Glutamatergic neuron (in vitro differentiated cells): ENCODE data around the gene KRT71. TPM values are rescaled to one million over a fixed set of nuclear protein-coding genes. Genes with fewer than 3 reads are reported as not detected.

Experiments used
- DNase-seq: peaks from one replicate; pipeline ENCODE4 v3.0.0; 2022
- H3K27ac Mint-ChIP-seq: one replicate; pipeline ENCODE4 v1.8.0; 2020; ENCODE audit warnings: mild to moderate bottlenecking, mixed read lengths, inconsistent platforms; ENCODE audit not compliant: unreplicated experiment
- H3K27me3 Mint-ChIP-seq: one replicate; pipeline ENCODE4 v1.8.0; 2020; ENCODE audit warnings: mild to moderate bottlenecking, moderate library complexity, mixed read lengths, inconsistent platforms; ENCODE audit not compliant: unreplicated experiment
- H3K36me3 Mint-ChIP-seq: one replicate; pipeline ENCODE4 v1.8.0; 2020; ENCODE audit warnings: mild to moderate bottlenecking, mixed read lengths, inconsistent platforms; ENCODE audit not compliant: unreplicated experiment
- H3K4me1 Mint-ChIP-seq: one replicate; pipeline ENCODE4 v1.8.0; 2020; ENCODE audit warnings: mild to moderate bottlenecking, low read depth, mixed read lengths, inconsistent platforms; ENCODE audit not compliant: unreplicated experiment
- H3K4me3 Mint-ChIP-seq: one replicate; pipeline ENCODE4 v1.8.0; 2020; ENCODE audit warnings: mild to moderate bottlenecking, mixed read lengths, inconsistent platforms; ENCODE audit not compliant: unreplicated experiment
- H3K9me3 Mint-ChIP-seq: one replicate; pipeline ENCODE4 v1.8.0; 2020; ENCODE audit warnings: mild to moderate bottlenecking, moderate library complexity, mixed read lengths, inconsistent platforms; ENCODE audit not compliant: unreplicated experiment
- total RNA-seq: library from RNA; stranded (reverse); fragmentation: NEBNext Ultra II Directional; extraction: Animal tissue kit (Norgen Biotek cat#: 25700); gene quantifications from one replicate; pipeline ENCODE4 v1.2.1, GENCODE V29; 2021; ENCODE audit not compliant: unreplicated experiment
- TF ChIP-seq, protein P1 (sequence below): fragments of 200-600 bp; sonication (generic); IDR thresholded peaks from one replicate; pipeline ENCODE4 v1.5.0; 2021; ENCODE audit not compliant: partially characterized antibody, unreplicated experiment

KRT71 gene
- total RNA-seq, 1 donor from 2014 or later: not detected

DNA sequence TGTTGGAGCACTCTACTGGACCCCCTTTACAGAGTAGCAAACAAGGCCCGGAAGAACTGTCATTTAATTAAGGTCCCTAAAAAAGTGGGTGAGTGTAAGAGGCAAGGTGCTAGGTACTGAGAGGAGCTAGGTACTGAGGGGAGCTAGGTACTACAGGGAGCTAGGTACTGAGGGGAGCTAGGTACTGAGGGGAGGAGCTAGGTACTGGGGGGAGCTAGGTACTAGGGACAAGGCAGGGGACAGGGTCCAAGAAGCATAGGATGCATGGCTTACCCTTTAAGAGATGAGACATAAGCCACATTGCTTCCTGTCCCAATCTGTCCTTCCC, 37.7 kb downstream of the KRT71 start:
- TF ChIP-seq, protein P1, sequence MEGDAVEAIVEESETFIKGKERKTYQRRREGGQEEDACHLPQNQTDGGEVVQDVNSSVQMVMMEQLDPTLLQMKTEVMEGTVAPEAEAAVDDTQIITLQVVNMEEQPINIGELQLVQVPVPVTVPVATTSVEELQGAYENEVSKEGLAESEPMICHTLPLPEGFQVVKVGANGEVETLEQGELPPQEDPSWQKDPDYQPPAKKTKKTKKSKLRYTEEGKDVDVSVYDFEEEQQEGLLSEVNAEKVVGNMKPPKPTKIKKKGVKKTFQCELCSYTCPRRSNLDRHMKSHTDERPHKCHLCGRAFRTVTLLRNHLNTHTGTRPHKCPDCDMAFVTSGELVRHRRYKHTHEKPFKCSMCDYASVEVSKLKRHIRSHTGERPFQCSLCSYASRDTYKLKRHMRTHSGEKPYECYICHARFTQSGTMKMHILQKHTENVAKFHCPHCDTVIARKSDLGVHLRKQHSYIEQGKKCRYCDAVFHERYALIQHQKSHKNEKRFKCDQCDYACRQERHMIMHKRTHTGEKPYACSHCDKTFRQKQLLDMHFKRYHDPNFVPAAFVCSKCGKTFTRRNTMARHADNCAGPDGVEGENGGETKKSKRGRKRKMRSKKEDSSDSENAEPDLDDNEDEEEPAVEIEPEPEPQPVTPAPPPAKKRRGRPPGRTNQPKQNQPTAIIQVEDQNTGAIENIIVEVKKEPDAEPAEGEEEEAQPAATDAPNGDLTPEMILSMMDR: no peak
- H3K4me3 Mint-ChIP-seq: no peak overlapping the region
- H3K36me3 Mint-ChIP-seq: peaks cover 8% of the 10 kb centered on the region
- DNase-seq: no peak
- peaks cover 3% of the 10 kb centered on the region for H3K9me3 Mint-ChIP-seq
- H3K27ac Mint-ChIP-seq: no peak overlapping the region
- peaks cover 2% of the 10 kb centered on the region for H3K27me3 Mint-ChIP-seq
- H3K4me1 Mint-ChIP-seq: no peaks in the 10 kb centered on the region

- peaks cover 2% of the 10 kb centered on the region for H3K27me3 Mint-ChIP-seq
- no peak overlapping the region for H3K27ac Mint-ChIP-seq
Observed at GRCh38 chr12:52514471-52515318, 38.2 kb downstream of the KRT71 start.

GRCh38 chr12:52513736-52514135, 39.2 kb downstream of the KRT71 start:
- TF ChIP-seq, protein P1: no peak
- Mint-ChIP-seq H3K4me1 (no peaks in the 10 kb centered on the region), H3K27ac (no peak overlapping the region), H3K4me3 (no peak overlapping the region), H3K36me3 (peaks cover 4% of the 10 kb centered on the region), H3K9me3 (no peaks in the 10 kb centered on the region), H3K27me3 (peaks cover 2% of the 10 kb centered on the region)
- DNase-seq: no peak

More at GRCh38 chr12:52514471-52515318, 38.2 kb downstream of the KRT71 start:
- TF ChIP-seq, protein P1: no peak
- no peak for DNase-seq
- H3K9me3 Mint-ChIP-seq: peaks cover 3% of the 10 kb centered on the region
- peaks cover 8% of the 10 kb centered on the region for H3K36me3 Mint-ChIP-seq
- no peaks in the 10 kb centered on the region for H3K4me1 Mint-ChIP-seq
- no peak overlapping the region for H3K4me3 Mint-ChIP-seq

GRCh38 chr12:52508211-52508610, 44.7 kb downstream of the KRT71 start:
- Mint-ChIP-seq H3K4me1 (no peaks in the 10 kb centered on the region), H3K27me3 (no peaks in the 10 kb centered on the region), H3K9me3 (no peaks in the 10 kb centered on the region), H3K36me3 (no peaks in the 10 kb centered on the region), H3K27ac (no peak overlapping the region), H3K4me3 (no peak overlapping the region)
- DNase-seq: no peak
- TF ChIP-seq, protein P1: no peak
